GM12864 (cell line): ENCODE measurements around the gene VAPB.

Experiments
- DNase-seq: peaks from one replicate; pipeline ENCODE4 v3.0.0-alpha.2; 2011; ENCODE audit warnings: low read depth
- H3K4me3 ChIP-seq: 2 replicates; pipeline ENCODE4 v1.5.1; 2011; ENCODE audit warnings: mild to moderate bottlenecking, low read depth, low read length, control low read depth
- CTCF ChIP-seq: IDR thresholded peaks from 2 replicates; pipeline ENCODE4 v1.5.1; 2011; ENCODE audit warnings: low read depth, mild to moderate bottlenecking, moderate library complexity, low read length, control low read depth, inconsistent platforms; ENCODE audit errors: missing control alignments

VAPB gene, protein sequence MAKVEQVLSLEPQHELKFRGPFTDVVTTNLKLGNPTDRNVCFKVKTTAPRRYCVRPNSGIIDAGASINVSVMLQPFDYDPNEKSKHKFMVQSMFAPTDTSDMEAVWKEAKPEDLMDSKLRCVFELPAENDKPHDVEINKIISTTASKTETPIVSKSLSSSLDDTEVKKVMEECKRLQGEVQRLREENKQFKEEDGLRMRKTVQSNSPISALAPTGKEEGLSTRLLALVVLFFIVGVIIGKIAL

DNA sequence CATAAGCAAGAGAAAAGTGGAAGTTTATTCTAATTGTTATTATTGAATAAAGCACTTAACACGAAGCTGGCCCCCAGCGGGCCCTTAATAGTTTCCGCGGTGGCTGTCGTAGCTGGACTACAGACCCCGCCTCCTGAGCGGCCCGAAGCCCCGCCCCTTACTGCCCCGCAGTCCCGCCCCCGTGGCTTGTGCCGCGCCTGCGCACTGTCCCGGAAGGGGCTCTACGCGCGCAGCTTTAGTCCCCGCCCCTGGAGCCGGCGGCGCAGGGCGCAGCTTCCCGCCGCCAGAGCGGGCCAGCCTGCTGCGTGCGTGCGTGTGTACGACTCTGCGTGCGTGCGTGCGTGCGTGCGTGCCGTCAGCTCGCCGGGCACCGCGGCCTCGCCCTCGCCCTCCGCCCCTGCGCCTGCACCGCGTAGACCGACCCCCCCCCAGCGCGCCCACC, at the start of gene VAPB:
Gene VAPB (plus strand): TSS at position 348 of the 442 bp plus-strand sequence. CDS start 231 bp downstream, outside the sequence.
- DNase-seq = peak; percentile 84
- H3K4me3 ChIP-seq = peak within 1 kb of the TSS; percentile 71
- no peak for TF ChIP-seq CTCF

DNA sequence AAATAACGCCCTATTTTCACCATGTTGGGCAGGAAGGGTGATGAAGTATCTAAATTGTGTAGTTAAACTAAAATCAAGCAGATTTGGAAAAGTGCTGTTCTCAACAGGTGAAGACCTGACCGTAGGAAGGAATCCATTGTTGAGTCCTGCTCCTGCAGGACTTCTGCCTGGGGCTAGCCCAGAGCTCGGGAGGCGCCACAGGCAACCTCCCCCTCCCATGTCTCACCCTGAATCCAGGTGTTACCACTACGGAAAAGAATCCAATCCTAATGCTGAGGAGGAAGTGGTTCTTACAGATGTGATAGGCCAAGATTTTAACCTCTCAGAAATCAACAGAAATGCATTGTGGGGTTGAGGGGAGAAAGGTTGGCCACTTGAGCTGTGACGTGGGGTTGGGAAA, 49.3 kb upstream of the VAPB start:
- H3K4me3 ChIP-seq = no peak overlapping the region
- DNase-seq = no peak
- no peak for TF ChIP-seq CTCF

GRCh38 chr20:58340151-58340550, 48.9 kb upstream of the VAPB start:
- no peak for TF ChIP-seq CTCF
- DNase-seq = no peak
- no peak overlapping the region for H3K4me3 ChIP-seq

DNA sequence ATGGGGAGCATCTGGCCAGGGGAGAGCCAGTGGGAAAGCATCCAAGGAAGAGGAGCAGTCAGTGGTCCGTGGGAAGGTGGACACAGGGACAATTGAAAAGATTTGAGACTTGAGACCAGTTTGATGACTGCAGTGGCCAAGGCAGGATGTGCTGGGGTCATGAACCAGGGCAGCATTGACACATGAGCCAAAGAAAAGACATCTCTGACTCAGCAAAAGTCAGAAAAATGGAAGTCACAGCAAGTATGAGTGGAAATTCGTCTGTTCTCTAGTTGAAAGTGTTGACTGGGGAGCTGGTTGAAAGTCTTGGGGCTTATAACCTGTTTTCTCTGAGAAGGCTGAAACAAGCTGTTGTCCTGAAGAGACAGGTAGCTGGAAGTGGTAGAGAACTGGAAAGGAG, 48.2 kb upstream of the VAPB start:
- no peak for TF ChIP-seq CTCF
- DNase-seq = no peak
- H3K4me3 ChIP-seq = no peak overlapping the region

- TF ChIP-seq CTCF = no peak
- no peak overlapping the region for H3K4me3 ChIP-seq
- DNase-seq = no peak
These were observed 46.7 kb upstream of the VAPB start for GRCh38 chr20:58342104-58342945.

GRCh38 chr20:58344741-58345140, 44.3 kb upstream of the VAPB start:
- H3K4me3 ChIP-seq = no peak overlapping the region
- no peak for DNase-seq
- TF ChIP-seq CTCF = no peak
